CD14-positive monocyte (primary cell): ENCODE data around the gene MAP3K3. TPM values are rescaled to one million over a fixed set of nuclear protein-coding genes. Genes with fewer than 3 reads are reported as not detected.
"Not testable (repeated sequence)": the region's sequence is repeated elsewhere in the genome, so short reads cannot be mapped to it uniquely, and the experiment has no call there.

ENCODE experiments used
- DNase-seq, 3 donors: peaks; one replicate each; pipeline ENCODE4 v3.0.0-alpha.2; 2011 to 2022
- H2AFZ ChIP-seq: 2 replicates; pipeline ENCODE4 v1.6.0; 2012; ENCODE audit warnings: mild to moderate bottlenecking, low read depth, low read length, inconsistent platforms; ENCODE audit not compliant: insufficient read depth, poor library complexity, severe bottlenecking
- H3K27ac ChIP-seq, 2 donors: 1 replicate in 1 of 2; 2 replicates in 1 of 2; pipeline ENCODE4 v1.5.1; 2012 to 2013; ENCODE audit warnings: low read length in 2 of 2, control low read depth in 1 of 2, inconsistent platforms in 1 of 2, low read depth in 1 of 2, mild to moderate bottlenecking in 1 of 2
- H3K27me3 ChIP-seq, 2 donors: one replicate each; pipeline versions ENCODE4 v1.6.0 to v1.6.1; 2011 to 2013; ENCODE audit warnings: low read length in 2 of 2; ENCODE audit not compliant: control insufficient read depth in 2 of 2, insufficient read depth in 2 of 2
- H3K36me3 ChIP-seq, 2 donors: replicated peaks in 1 of 2; 1 replicate in 1 of 2; 2 replicates in 1 of 2; pipeline versions ENCODE4 v1.5.1 to v1.6.1; 2012 to 2013; ENCODE audit warnings: low read length in 2 of 2, control low read depth in 1 of 2, inconsistent platforms in 1 of 2, mild to moderate bottlenecking in 1 of 2; ENCODE audit not compliant: insufficient read depth in 2 of 2, control insufficient read depth in 1 of 2
- H3K4me1 ChIP-seq, 2 donors: 1 replicate in 1 of 2; 2 replicates in 1 of 2; pipeline versions ENCODE4 v1.5.1 to v1.6.1; 2012 to 2013; ENCODE audit warnings: low read length in 2 of 2, control low read depth in 1 of 2, inconsistent platforms in 1 of 2, mild to moderate bottlenecking in 1 of 2, moderate library complexity in 1 of 2; ENCODE audit not compliant: insufficient read depth in 2 of 2, control insufficient read depth in 1 of 2
- H3K4me2 ChIP-seq: replicated peaks from 2 replicates; pipeline ENCODE3; 2012; ENCODE audit warnings: low read length, moderate library complexity, mild to moderate bottlenecking; ENCODE audit not compliant: poor library complexity, severe bottlenecking; ENCODE audit errors: extremely low read depth
- H3K4me3 ChIP-seq, 3 experiments: fragments of 200-600 bp in 1 of 3; sonication (generic) in 1 of 3; replicated peaks in 1 of 3; 1 replicate in 2 of 3; 2 replicates in 1 of 3; pipeline ENCODE4 v1.5.1; 2011 to 2013; ENCODE audit warnings: low read length in 3 of 3, mild to moderate bottlenecking in 3 of 3, control low read depth in 2 of 3, low read depth in 2 of 3, inconsistent platforms in 1 of 3, moderate library complexity in 1 of 3
- H3K79me2 ChIP-seq: 2 replicates; pipeline ENCODE4 v1.6.0; 2012; ENCODE audit warnings: mild to moderate bottlenecking, control low read depth, inconsistent platforms, low read length, moderate library complexity; ENCODE audit not compliant: insufficient read depth
- H3K9ac ChIP-seq: 2 replicates; pipeline ENCODE4 v1.6.0; 2017; ENCODE audit warnings: low read length, mild to moderate bottlenecking; ENCODE audit not compliant: insufficient read depth, poor library complexity, severe bottlenecking
- H3K9me3 ChIP-seq, 2 donors: replicated peaks in 1 of 2; 1 replicate in 1 of 2; 2 replicates in 1 of 2; pipeline versions ENCODE4 v1.5.1 to v1.6.1; 2012 to 2013; ENCODE audit warnings: low read length in 2 of 2, control low read depth in 1 of 2; ENCODE audit not compliant: control insufficient read depth in 1 of 2, insufficient read depth in 1 of 2
- H4K20me1 ChIP-seq: 2 replicates; pipeline ENCODE4 v1.6.0; 2012; ENCODE audit warnings: mild to moderate bottlenecking, low read length, control low read depth, moderate library complexity; ENCODE audit not compliant: insufficient read depth
- H3K27ac Mint-ChIP-seq, 7 donors: one replicate each; pipeline ENCODE4 v1.8.0; 2020; ENCODE audit warnings: mild to moderate bottlenecking in 7 of 7, mixed read lengths in 7 of 7, moderate library complexity in 6 of 7, inconsistent platforms in 2 of 7
- H3K27me3 Mint-ChIP-seq, 3 donors: one replicate each; pipeline ENCODE4 v1.8.0; 2021 to 2022; ENCODE audit warnings: low read depth in 3 of 3, mild to moderate bottlenecking in 3 of 3, mixed read lengths in 3 of 3, moderate library complexity in 3 of 3, inconsistent platforms in 1 of 3
- H3K36me3 Mint-ChIP-seq, 2 donors: one replicate each; pipeline ENCODE4 v1.8.0; 2020; ENCODE audit warnings: mixed read lengths in 2 of 2, inconsistent platforms in 1 of 2, mild to moderate bottlenecking in 1 of 2
- H3K4me1 Mint-ChIP-seq: one replicate; pipeline ENCODE4 v1.8.0; 2020; ENCODE audit warnings: mild to moderate bottlenecking, mixed read lengths
- H3K4me3 Mint-ChIP-seq, 2 donors: one replicate each; pipeline ENCODE4 v1.8.0; 2020; ENCODE audit warnings: mild to moderate bottlenecking in 2 of 2, mixed read lengths in 2 of 2, moderate library complexity in 1 of 2
- H3K9me3 Mint-ChIP-seq, 7 donors: one replicate each; pipeline ENCODE4 v1.8.0; 2020 to 2022; ENCODE audit warnings: mixed read lengths in 7 of 7, mild to moderate bottlenecking in 6 of 7, moderate library complexity in 6 of 7, inconsistent platforms in 2 of 7
- CTCF ChIP-seq: fragments of 200-600 bp; IDR thresholded peaks from one replicate; pipeline ENCODE4 v1.8.0; 2022; ENCODE audit warnings: antibody characterized with exemption, mild to moderate bottlenecking
- WGBS: methylation state at CpG from one replicate; pipeline ENCODE4 v1.1.5; 2013; ENCODE audit warnings: missing lambda C conversion rate; ENCODE audit not compliant: insufficient coverage; 5-methylcytosine and 5-hydroxymethylcytosine counted together
- intact Hi-C, 2 donors: fragments of 100-400 bp; cut with micrococcal nuclease; formaldehyde crosslinking; loops; one replicate each; pipeline versions ENCODE4 v1.15.0 to v1.15.1; 2023
- polyA plus RNA-seq, 3 donors: library from polyadenylated mRNA; depleted of rRNA in 1 of 3; unstranded in 2 of 3; stranded (reverse) in 1 of 3; fragments of 300-500 nt in 2 of 3; fragments of >200 nt in 1 of 3; fragmentation: Illumina TruSeq in 2 of 3; gene quantifications; 1 replicate in 2 of 3; 2 replicates in 1 of 3; pipeline ENCODE4 v1.2.3, GENCODE V29; 2012 to 2021

The MAP3K3 gene
- polyA plus RNA-seq, 3 donors, result 52.2 to 219 (median 63.6) TPM

GRCh38 chr17:63718988-63719387, 96.8 kb downstream of the MAP3K3 start:
- Histone ChIP-seq H3K79me2 (no peaks in the 10 kb centered on the region), H3K4me2 (no peak overlapping the region), H3K27ac (no peak overlapping the region), H4K20me1 (no peaks in the 10 kb centered on the region), H3K36me3 (peaks cover 20 to 68% of the 10 kb centered on the region in 2 donors), H3K4me1 (no peaks in the 10 kb centered on the region), H3K4me3 (no peak overlapping the region), H3K9me3 (no peaks in the 10 kb centered on the region), H3K27me3 (no peaks in the 10 kb centered on the region), H3K9ac (no peak overlapping the region), H2AFZ (no peak overlapping the region)
- Mint-ChIP-seq H3K9me3 (no peaks in the 10 kb centered on the region), H3K27ac (no peak overlapping the region), H3K4me3 (no peak overlapping the region), H3K36me3 (peaks cover 39 to 58% of the 10 kb centered on the region in 2 donors), H3K4me1 (no peaks in the 10 kb centered on the region), H3K27me3 (no peaks in the 10 kb centered on the region)
- TF ChIP-seq CTCF, result no peak
- intact Hi-C loops, result no loop called here
- 93% methylated on average over 3 of the region's 5 CpGs for WGBS
- no peak for DNase-seq

GRCh38 chr17:63720194-63720593, 98.0 kb downstream of the MAP3K3 start:
- H3K27ac Mint-ChIP-seq, H3K27me3 Mint-ChIP-seq, H3K9me3 Mint-ChIP-seq, H3K4me3 Mint-ChIP-seq, H3K9ac ChIP-seq, H3K79me2 ChIP-seq, H3K27me3 ChIP-seq, H2AFZ ChIP-seq, H3K4me3 ChIP-seq, DNase-seq, H3K9me3 ChIP-seq, H3K4me1 ChIP-seq, H3K4me2 ChIP-seq, H3K4me1 Mint-ChIP-seq, H4K20me1 ChIP-seq, H3K27ac ChIP-seq, intact Hi-C loops: not testable (repeated sequence)
- H3K36me3 Mint-ChIP-seq, result peaks cover 34 to 58% of the 10 kb centered on the region in 2 donors
- 100% methylated on average over 1 of the region's 5 CpGs for WGBS
- peaks cover 23 to 67% of the 10 kb centered on the region in 2 donors for H3K36me3 ChIP-seq
